ENCODE results near the gene CARS1.

Gene CARS1

GRCh38 chr11:3101921-3102640, 44.9 kb upstream of the CARS1 start:
- no peak overlapping the region; a peak in 1 of 22 replicates for H3K27ac ChIP-seq
- no peak overlapping the region for H3K4me3 ChIP-seq
- H3K27me3 ChIP-seq: no peaks in the 10 kb centered on the region
- peak overlapping the region in 9 of 11 experiments; percentile 41 to 79 (median 68); a peak in 17 of 22 replicates for H3K4me2 ChIP-seq
- H3K36me3 ChIP-seq: peaks cover 0 to 24% (median 13%) of the 10 kb centered on the region in 11 experiments; a peak in 13 of 22 replicates
- H3K4me1 ChIP-seq: peaks cover 34 to 84% (median 70%) of the 10 kb centered on the region in 10 experiments
- no peak for TF ChIP-seq Cebpa-rat (IDR thresholded peaks at IDR 0.05)
- H4K20me1 ChIP-seq: peaks cover 0 to 28% (median 0%) of the 10 kb centered on the region in 11 experiments; a peak in 5 of 22 replicates
- H3K9me3 ChIP-seq (replicated peaks in 1 of 11): no peaks in the 10 kb centered on the region
- peak overlapping the region in 1 of 11 experiments; percentile 46; a peak in 1 of 22 replicates for H3K9ac ChIP-seq

GRCh38 chr11:3099178-3099577, 42.0 kb upstream of the CARS1 start:
- Histone ChIP-seq H3K4me3 (no peak overlapping the region), H3K27me3 (no peaks in the 10 kb centered on the region), H3K9me3 (replicated peaks in 1 of 11) (no peaks in the 10 kb centered on the region), H3K9ac (no peak overlapping the region), H3K4me1 (peaks cover 26 to 55% (median 48%) of the 10 kb centered on the region in 10 experiments), H4K20me1 (peaks cover 0 to 8% (median 0%) of the 10 kb centered on the region in 11 experiments; a peak in 5 of 22 replicates), H3K27ac (0 out of 22 replicates have a peak overlapping the region, but pooled peaks of 1 of the 11 experiments have one; percentile 26), H3K36me3 (peaks cover 0 to 39% (median 19%) of the 10 kb centered on the region in 11 experiments; a peak in 16 of 22 replicates), H3K4me2 (peak overlapping the region in 4 of 11 experiments; percentile 19 to 44 (median 34); a peak in 4 of 22 replicates)
- no peak for TF ChIP-seq Cebpa-rat (IDR thresholded peaks at IDR 0.05)

GRCh38 chr11:3096909-3097530, 39.8 kb upstream of the CARS1 start:
- Histone ChIP-seq H4K20me1 (peaks cover 0 to 22% (median 0%) of the 10 kb centered on the region in 11 experiments; a peak in 4 of 22 replicates), H3K27ac (no peak overlapping the region), H3K4me3 (no peak overlapping the region), H3K36me3 (peaks cover 0 to 51% (median 27%) of the 10 kb centered on the region in 11 experiments; a peak in 17 of 22 replicates), H3K4me1 (peaks cover 9 to 35% (median 27%) of the 10 kb centered on the region in 10 experiments), H3K4me2 (no peak overlapping the region), H3K9me3 (replicated peaks in 1 of 11) (no peaks in the 10 kb centered on the region), H3K27me3 (no peaks in the 10 kb centered on the region), H3K9ac (no peak overlapping the region)
- TF ChIP-seq Cebpa-rat (IDR thresholded peaks at IDR 0.05): no peak

DNA sequence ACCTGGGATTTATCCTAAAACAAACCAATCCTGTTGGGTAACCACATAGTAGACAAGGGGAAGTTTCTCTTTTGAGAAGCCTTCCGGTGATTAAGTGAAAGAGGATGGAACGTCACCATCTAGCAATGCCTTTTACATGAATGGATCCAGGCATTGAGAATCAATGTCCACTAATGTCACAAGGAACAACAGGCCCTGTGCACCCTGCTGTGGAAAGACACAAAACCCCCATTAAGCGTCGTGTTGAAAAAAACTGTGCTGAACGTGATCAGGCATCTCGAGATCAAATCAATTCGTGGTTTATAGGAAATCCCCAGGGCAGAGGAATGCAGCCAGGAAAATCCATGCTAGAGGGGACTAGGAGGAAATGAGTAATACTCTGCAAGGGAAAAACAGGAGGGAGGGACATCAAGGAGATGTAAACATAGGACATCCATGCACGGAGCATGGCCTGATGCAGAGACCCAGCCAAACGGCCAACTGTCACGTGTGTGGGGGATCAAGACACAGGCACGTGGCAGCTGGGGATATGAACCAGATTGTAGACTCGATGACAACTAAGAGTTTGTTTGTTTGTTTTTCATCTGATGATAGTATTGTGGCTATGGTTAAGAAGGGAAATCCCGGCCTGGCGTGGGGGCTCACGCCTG, 38.6 kb upstream of the CARS1 start:
- Histone ChIP-seq H3K9ac (no peak overlapping the region), H3K9me3 (replicated peaks in 1 of 11) (no peaks in the 10 kb centered on the region), H3K4me2 (no peak overlapping the region), H3K36me3 (peaks cover 0 to 55% (median 27%) of the 10 kb centered on the region in 11 experiments; a peak in 17 of 22 replicates), H3K27ac (no peak overlapping the region), H3K4me1 (peaks cover 0 to 29% (median 19%) of the 10 kb centered on the region in 10 experiments; a peak in 19 of 20 replicates), H4K20me1 (peaks cover 0 to 31% (median 0%) of the 10 kb centered on the region in 11 experiments; a peak in 5 of 22 replicates), H3K4me3 (no peak overlapping the region), H3K27me3 (no peaks in the 10 kb centered on the region)
- no peak for TF ChIP-seq Cebpa-rat (IDR thresholded peaks at IDR 0.05)

GRCh38 chr11:3094223-3094824, 37.1 kb upstream of the CARS1 start:
- H4K20me1 ChIP-seq: peaks cover 0 to 46% (median 0%) of the 10 kb centered on the region in 11 experiments; a peak in 6 of 22 replicates
- H3K9ac ChIP-seq: no peak overlapping the region; a peak in 1 of 22 replicates
- H3K9me3 ChIP-seq (replicated peaks in 1 of 11): no peaks in the 10 kb centered on the region
- no peak for TF ChIP-seq Cebpa-rat (IDR thresholded peaks at IDR 0.05)
- H3K27ac ChIP-seq: no peak overlapping the region
- no peaks in the 10 kb centered on the region for H3K27me3 ChIP-seq
- H3K4me1 ChIP-seq: peaks cover 0 to 14% (median 5%) of the 10 kb centered on the region in 10 experiments; a peak in 13 of 20 replicates
- H3K4me3 ChIP-seq: no peak overlapping the region
- no peak overlapping the region for H3K4me2 ChIP-seq
- H3K36me3 ChIP-seq: peaks cover 0 to 59% (median 23%) of the 10 kb centered on the region in 11 experiments; a peak in 15 of 22 replicates

- H3K27me3 ChIP-seq: no peaks in the 10 kb centered on the region
- TF ChIP-seq Cebpa-rat (IDR thresholded peaks at IDR 0.05): no peak
- H3K4me3 ChIP-seq: no peak overlapping the region
- H3K9ac ChIP-seq: no peak overlapping the region
- peaks cover 0 to 14% (median 3%) of the 10 kb centered on the region in 10 experiments; a peak in 15 of 20 replicates for H3K4me1 ChIP-seq
- H3K36me3 ChIP-seq: peaks cover 0 to 57% (median 23%) of the 10 kb centered on the region in 11 experiments; a peak in 14 of 22 replicates
- peaks cover 0 to 54% (median 0%) of the 10 kb centered on the region in 11 experiments; a peak in 6 of 22 replicates for H4K20me1 ChIP-seq
- H3K9me3 ChIP-seq (replicated peaks in 1 of 11): no peaks in the 10 kb centered on the region
- H3K27ac ChIP-seq: no peak overlapping the region
- H3K4me2 ChIP-seq: no peak overlapping the region
Observed at GRCh38 chr11:3093281-3094191, 36.3 kb upstream of the CARS1 start.

DNA sequence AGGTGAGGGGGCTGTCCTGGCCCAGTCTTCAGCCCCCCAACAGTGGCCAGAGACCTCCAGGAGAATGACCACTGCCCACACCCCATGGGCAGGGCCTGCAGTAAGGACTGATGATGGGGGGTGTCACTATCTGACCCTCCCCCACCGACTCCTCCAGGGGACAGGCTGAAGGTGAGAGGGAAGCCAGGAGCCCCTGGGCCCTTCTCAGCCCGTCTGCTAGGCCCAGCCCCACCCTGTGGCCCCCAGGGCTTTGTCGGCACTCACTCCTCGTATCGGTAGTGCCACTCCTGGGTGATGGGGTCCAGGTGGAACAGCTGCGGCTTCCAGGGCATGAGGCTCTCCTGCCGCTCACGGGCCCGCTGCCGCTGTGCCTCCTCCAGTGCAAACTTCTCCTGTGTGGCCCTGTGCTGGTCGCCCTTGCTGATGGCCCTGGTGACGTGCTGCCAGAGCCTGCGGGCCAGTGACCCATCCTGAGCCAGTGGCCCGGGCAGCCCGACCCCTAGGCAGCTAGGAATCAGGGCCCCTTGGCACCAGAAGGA, 35.4 kb upstream of the CARS1 start:
- H3K27ac ChIP-seq: no peak overlapping the region
- H3K36me3 ChIP-seq: peaks cover 0 to 57% (median 23%) of the 10 kb centered on the region in 11 experiments; a peak in 13 of 22 replicates
- H3K27me3 ChIP-seq: no peaks in the 10 kb centered on the region
- peaks cover 0 to 62% (median 0%) of the 10 kb centered on the region in 11 experiments; a peak in 7 of 22 replicates for H4K20me1 ChIP-seq
- no peaks in the 10 kb centered on the region for H3K9me3 ChIP-seq (replicated peaks in 1 of 11)
- no peak overlapping the region for H3K4me2 ChIP-seq
- TF ChIP-seq Cebpa-rat (IDR thresholded peaks at IDR 0.05): no peak
- H3K4me3 ChIP-seq: no peak overlapping the region
- peaks cover 5 to 22% (median 11%) of the 10 kb centered on the region in 10 experiments; a peak in 19 of 20 replicates for H3K4me1 ChIP-seq
- peak overlapping the region in 2 of 11 experiments; percentile 5 to 14; a peak in 1 of 22 replicates for H3K9ac ChIP-seq

All from BLaER1 treated with 17β-estradiol and CSF1 and Interleukin-3, amounts not matched to agents 10 nM and 100 nM (cell line).